ENCODE measurements around the gene TRAF3. TPM values are rescaled to one million over a fixed set of nuclear protein-coding genes. Genes with fewer than 3 reads are reported as not detected.

The TRAF3 gene
- total RNA-seq, 1 experiment from 2014 or later = 11.2 TPM

- H3K9me3 Mint-ChIP-seq = no peaks in the 10 kb centered on the region
- H3K4me1 Mint-ChIP-seq = peaks cover 11% of the 10 kb centered on the region
- no peak overlapping the region for H3K27ac Mint-ChIP-seq
- no peak overlapping the region for H3K4me3 Mint-ChIP-seq
- no peak for TF ChIP-seq FOXP1 (CRISPR knock-in tag; IDR thresholded peaks at IDR 0.05; ENCODE audit: borderline replicate concordance)
- no peak for TF ChIP-seq ATF1 (CRISPR knock-in tag; IDR thresholded peaks at IDR 0.05)
- POLR2A ChIA-PET = no interaction called here
- DNase-seq (ENCODE audit: low spot score) (no peak), ATAC-seq (no peak)
- CTCF ChIA-PET = interaction anchor here (0.7 kb wide), 1 partner anchor 74 kb away, joined by 3 read pairs; no protein-coding TSS in a partner anchor
- no peaks in the 10 kb centered on the region for H3K36me3 Mint-ChIP-seq
- H3K27me3 Mint-ChIP-seq (ENCODE audit: low read depth) = no peaks in the 10 kb centered on the region
Observed at GRCh38 chr14:102768223-102769048, 8.8 kb upstream of the TRAF3 start.

- H3K9me3 Mint-ChIP-seq = no peaks in the 10 kb centered on the region
- TF ChIP-seq ZNF263 (CRISPR knock-in tag; IDR thresholded peaks at IDR 0.05; ENCODE audit: low read depth) = no peak
- TF ChIP-seq EMX1 (CRISPR knock-in tag; IDR thresholded peaks at IDR 0.05) = no peak
- TF ChIP-seq RORB (CRISPR knock-in tag; IDR thresholded peaks at IDR 0.05) = no peak
- no peak for TF ChIP-seq MXD4 (CRISPR knock-in tag; IDR thresholded peaks at IDR 0.05; ENCODE audit: borderline replicate concordance)
- no peak for TF ChIP-seq OVOL2 (CRISPR knock-in tag; IDR thresholded peaks at IDR 0.05; ENCODE audit: borderline replicate concordance)
- no peak for TF ChIP-seq ESRRA (CRISPR knock-in tag; IDR thresholded peaks at IDR 0.05; ENCODE audit: borderline replicate concordance)
- no peak for TF ChIP-seq ZBTB21 (CRISPR knock-in tag; IDR thresholded peaks at IDR 0.05; ENCODE audit: borderline replicate concordance)
- TF ChIP-seq CTCF (IDR thresholded peaks at IDR 0.05) = no peak
- TF ChIP-seq HMGXB4 (CRISPR knock-in tag; IDR thresholded peaks at IDR 0.05) = no peak
- TF ChIP-seq ATF1 (CRISPR knock-in tag; IDR thresholded peaks at IDR 0.05) = no peak
- TF ChIP-seq SOX15 (CRISPR knock-in tag; IDR thresholded peaks at IDR 0.05) = no peak
- TF ChIP-seq ATF3 (CRISPR knock-in tag; conservative IDR thresholded peaks at IDR 0.05) = no peak
- no peak for TF ChIP-seq ZNF671 (CRISPR knock-in tag; IDR thresholded peaks at IDR 0.05)
- no peak for TF ChIP-seq NR2C2 (CRISPR knock-in tag; IDR thresholded peaks at IDR 0.05)
- no peak for TF ChIP-seq ZNF138 (CRISPR knock-in tag; conservative IDR thresholded peaks at IDR 0.05)
- TF ChIP-seq PRRX2 (CRISPR knock-in tag; IDR thresholded peaks at IDR 0.05) = no peak
- no peak for TF ChIP-seq AR (CRISPR knock-in tag; IDR thresholded peaks at IDR 0.05)
- TF ChIP-seq PREB (CRISPR knock-in tag; IDR thresholded peaks at IDR 0.05; ENCODE audit: borderline replicate concordance) = no peak
- no peak for TF ChIP-seq AFF4 (CRISPR knock-in tag; IDR thresholded peaks at IDR 0.05; ENCODE audit: borderline replicate concordance)
- TF ChIP-seq SP1 (CRISPR knock-in tag; conservative IDR thresholded peaks at IDR 0.05) = no peak
- no peaks in the 10 kb centered on the region for H3K36me3 Mint-ChIP-seq
- ATAC-seq (no peak), DNase-seq (ENCODE audit: low spot score) (no peak)
- H3K27ac Mint-ChIP-seq = no peak overlapping the region
- H3K4me3 Mint-ChIP-seq = no peak overlapping the region
- ChIA-PET POLR2A (no interaction called here), CTCF (no interaction called here)
- H3K4me1 Mint-ChIP-seq = peaks cover 11% of the 10 kb centered on the region
- no peaks in the 10 kb centered on the region for H3K27me3 Mint-ChIP-seq (ENCODE audit: low read depth)
Observed at GRCh38 chr14:102769049-102769327, 8.3 kb upstream of the TRAF3 start.

All from WTC11 (cell line).